HG03025 (cell line): ENCODE data around the gene SIVA1.

Source experiments
- ATAC-seq: cut with Tn5 transposase; IDR thresholded peaks from one replicate; pipeline ENCODE4 v1.9.1; 2021; ENCODE audit warnings: mild to moderate bottlenecking, moderate library complexity; ENCODE audit not compliant: unreplicated experiment, low FRiP score

Gene SIVA1

GRCh38 chr14:104794631-104794992 lies 41.7 kb downstream of the SIVA1 start:
- no peak for ATAC-seq

GRCh38 chr14:104794993-104795780 lies 42.2 kb downstream of the SIVA1 start, which contains the start of gene AKT1:
Gene AKT1 (minus strand): TSS chr14:104795748. CDS start chr14:104792643, 3,105 bp downstream.
- ATAC-seq = no peak

GRCh38 chr14:104795781-104796686 lies 43.1 kb downstream of the SIVA1 start:
- ATAC-seq = no peak

- ATAC-seq = no peak
Measured at GRCh38 chr14:104796687-104797081, 43.7 kb downstream of the SIVA1 start.

- no peak for ATAC-seq
Measured at GRCh38 chr14:104797115-104798044, 44.4 kb downstream of the SIVA1 start.

- no peak for ATAC-seq
Measured at GRCh38 chr14:104798300-104799243, 45.6 kb downstream of the SIVA1 start.

GRCh38 chr14:104799244-104800014 lies 46.5 kb downstream of the SIVA1 start:
- no peak for ATAC-seq

GRCh38 chr14:104800015-104800770 lies 47.2 kb downstream of the SIVA1 start:
- no peak for ATAC-seq

- ATAC-seq = no peak
Measured at GRCh38 chr14:104800771-104801519, 48.0 kb downstream of the SIVA1 start, which contains the start of gene ZBTB42. Gene ZBTB42 (plus strand): TSS chr14:104801101. CDS start chr14:104801198, 97 bp downstream.

- ATAC-seq = no peak
Measured at GRCh38 chr14:104801520-104802393, 48.8 kb downstream of the SIVA1 start.

- no peak for ATAC-seq
Measured at GRCh38 chr14:104802394-104803184, 49.6 kb downstream of the SIVA1 start.

- no peak for ATAC-seq
Measured at GRCh38 chr14:104803280-104803911, 50.4 kb downstream of the SIVA1 start.

- no peak for ATAC-seq
Measured at GRCh38 chr14:104803912-104804410, 51.0 kb downstream of the SIVA1 start.

GRCh38 chr14:104804481-104805325 lies 51.8 kb downstream of the SIVA1 start:
- no peak for ATAC-seq
